Heart left ventricle (tissue), 13 donors: ENCODE data around the gene UBE2QL1.

Experiments
- POLR2A ChIP-seq, 2 donors: fragments of 450-650 bp; IDR thresholded peaks; one replicate each; pipeline ENCODE4 v1.6.1; 2017; ENCODE audit warnings: antibody characterized with exemption in 2 of 2, mild to moderate bottlenecking in 2 of 2, moderate library complexity in 2 of 2
- TF ChIP-seq, protein P1 (sequence below), 12 donors: fragments of 200-600 bp; sonication (generic) in 4 of 12; IDR thresholded peaks; one replicate each; pipeline versions ENCODE4 v1.5.0 to v1.8.0; 2018 to 2022; ENCODE audit warnings: antibody characterized with exemption in 12 of 12, mild to moderate bottlenecking in 5 of 12
- donor health status: ischemic (EF 13 %, LVEDD 7.1; RV severe dilation, severe dysfunction).
- donor health status: DM: no; HTN: yes; CAD: no.
- donor health status: DM: no; HTN: no; CAD: no.
- donor health status: ischemic (EF 25% LVEDD 6.9; RV normal size, moderate dysfunction).
- donor health status: ischemic (EF 25% LVEDD 5.7; RV mildly dilated, moderate dysfunction).
- donor health status: ischemic (EF 35%, LVEDD 5.7; RV mildly dilated, moderate dysfunction).
- donor health status: nonischemic (EF 11% LVEDD 7.7; RV severe dilation, severe dysfunction).
- donor health status: DM: yes; HTN: yes; CAD: no.
- donor health status: PGD.
- donor health status: ischemic (EF 29% LVEDD 5.4; RV normal size, mild dysfunction).
- donor health status: nonischemic (EF 23%, LVEDD 6.1; RV moderate dilation, normal function).

DNA sequence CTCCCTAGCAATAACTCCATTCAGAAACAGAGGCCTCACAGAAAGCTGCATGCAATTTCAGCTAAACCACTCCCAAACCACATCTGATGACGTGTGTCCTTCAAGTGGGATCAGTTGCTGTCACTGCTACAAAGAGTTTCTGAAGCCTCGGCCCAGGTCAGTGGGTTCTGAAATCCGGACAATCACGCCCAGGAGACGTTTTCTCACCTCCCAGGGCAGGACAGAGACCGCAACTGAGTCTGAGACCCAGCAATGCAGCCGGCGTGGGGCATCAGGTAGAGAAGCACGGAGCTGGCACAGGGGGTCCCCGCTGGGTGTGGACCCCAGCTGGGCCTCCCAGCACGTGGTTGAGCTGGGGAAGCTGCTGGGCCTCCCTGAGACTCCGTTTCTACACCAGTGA is 2.6 kb upstream of the UBE2QL1 start:
- TF ChIP-seq, protein P1, sequence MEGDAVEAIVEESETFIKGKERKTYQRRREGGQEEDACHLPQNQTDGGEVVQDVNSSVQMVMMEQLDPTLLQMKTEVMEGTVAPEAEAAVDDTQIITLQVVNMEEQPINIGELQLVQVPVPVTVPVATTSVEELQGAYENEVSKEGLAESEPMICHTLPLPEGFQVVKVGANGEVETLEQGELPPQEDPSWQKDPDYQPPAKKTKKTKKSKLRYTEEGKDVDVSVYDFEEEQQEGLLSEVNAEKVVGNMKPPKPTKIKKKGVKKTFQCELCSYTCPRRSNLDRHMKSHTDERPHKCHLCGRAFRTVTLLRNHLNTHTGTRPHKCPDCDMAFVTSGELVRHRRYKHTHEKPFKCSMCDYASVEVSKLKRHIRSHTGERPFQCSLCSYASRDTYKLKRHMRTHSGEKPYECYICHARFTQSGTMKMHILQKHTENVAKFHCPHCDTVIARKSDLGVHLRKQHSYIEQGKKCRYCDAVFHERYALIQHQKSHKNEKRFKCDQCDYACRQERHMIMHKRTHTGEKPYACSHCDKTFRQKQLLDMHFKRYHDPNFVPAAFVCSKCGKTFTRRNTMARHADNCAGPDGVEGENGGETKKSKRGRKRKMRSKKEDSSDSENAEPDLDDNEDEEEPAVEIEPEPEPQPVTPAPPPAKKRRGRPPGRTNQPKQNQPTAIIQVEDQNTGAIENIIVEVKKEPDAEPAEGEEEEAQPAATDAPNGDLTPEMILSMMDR (IDR thresholded peaks at IDR 0.05): no peak
- TF ChIP-seq POLR2A (IDR thresholded peaks at IDR 0.05): no peak
